NB4 (cell line): Measurements from ENCODE around the gene TNKS2.

Source experiments
- DNase-seq: peaks from one replicate; pipeline ENCODE4 v3.0.0; 2010; ENCODE audit warnings: low read depth
- H3K4me3 ChIP-seq: one replicate; pipeline ENCODE4 v1.5.1; 2011; ENCODE audit warnings: mild to moderate bottlenecking, low read depth, low read length, moderate library complexity
- CTCF ChIP-seq: IDR thresholded peaks from one replicate; pipeline ENCODE4 v1.5.1; 2012; ENCODE audit warnings: low read depth, low read length
- MAX ChIP-seq: IDR thresholded peaks from 2 replicates; pipeline ENCODE4 v1.6.1; 2011; ENCODE audit warnings: low read depth, low read length
- MYC ChIP-seq: IDR thresholded peaks from 2 replicates; pipeline ENCODE4 v1.6.1; 2011; ENCODE audit warnings: low read depth, low read length
- POLR2A ChIP-seq: IDR thresholded peaks from 2 replicates; pipeline ENCODE4 v1.6.1; 2011; ENCODE audit warnings: mild to moderate bottlenecking; ENCODE audit not compliant: insufficient read length; ENCODE audit errors: extremely low read depth

Gene TNKS2

DNA sequence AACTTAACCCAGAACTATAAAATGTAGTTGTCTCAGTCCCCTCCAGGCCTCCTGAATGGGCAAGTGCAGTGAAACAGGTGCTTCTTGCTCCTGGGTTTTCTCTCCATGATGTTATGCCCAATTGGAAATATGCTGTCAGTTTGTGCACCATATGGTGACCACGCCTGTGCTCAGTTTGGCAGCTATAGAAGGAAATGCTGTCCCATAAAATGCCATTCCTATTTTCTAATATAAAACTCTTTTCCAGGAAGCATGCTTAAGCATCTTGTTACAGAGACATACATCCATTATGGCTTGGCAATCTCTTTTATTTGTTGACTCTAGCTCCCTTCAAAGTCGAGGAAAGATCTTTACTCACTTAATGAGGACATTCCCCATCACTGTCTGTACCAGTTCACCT, 65.9 kb downstream of the TNKS2 start:
- TF ChIP-seq MAX (no peak), MYC (no peak), POLR2A (no peak), CTCF (no peak)
- no peak overlapping the region for H3K4me3 ChIP-seq
- no peak for DNase-seq

DNA sequence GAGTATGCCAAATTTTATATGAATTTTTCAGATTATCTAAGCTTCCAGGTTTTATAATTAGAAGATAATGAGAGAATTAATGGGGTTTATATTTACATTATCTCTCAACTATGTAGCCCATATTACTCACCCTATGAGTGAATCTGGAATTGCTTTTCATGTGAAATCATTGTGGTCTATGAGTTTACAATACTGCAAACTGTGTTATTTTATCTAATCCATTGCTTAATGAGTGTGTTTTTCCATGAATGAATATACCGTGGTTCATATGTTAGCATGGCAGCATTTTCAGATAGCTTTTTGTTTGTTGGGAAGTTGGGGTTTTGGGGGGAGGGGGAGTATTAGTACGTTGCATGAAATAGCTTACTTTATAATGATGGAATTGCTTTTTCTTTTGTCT, 66.5 kb downstream of the TNKS2 start:
- no peak for TF ChIP-seq MAX
- TF ChIP-seq MYC, result no peak
- no peak for TF ChIP-seq POLR2A
- TF ChIP-seq CTCF, result no peak
- no peak for DNase-seq

DNA sequence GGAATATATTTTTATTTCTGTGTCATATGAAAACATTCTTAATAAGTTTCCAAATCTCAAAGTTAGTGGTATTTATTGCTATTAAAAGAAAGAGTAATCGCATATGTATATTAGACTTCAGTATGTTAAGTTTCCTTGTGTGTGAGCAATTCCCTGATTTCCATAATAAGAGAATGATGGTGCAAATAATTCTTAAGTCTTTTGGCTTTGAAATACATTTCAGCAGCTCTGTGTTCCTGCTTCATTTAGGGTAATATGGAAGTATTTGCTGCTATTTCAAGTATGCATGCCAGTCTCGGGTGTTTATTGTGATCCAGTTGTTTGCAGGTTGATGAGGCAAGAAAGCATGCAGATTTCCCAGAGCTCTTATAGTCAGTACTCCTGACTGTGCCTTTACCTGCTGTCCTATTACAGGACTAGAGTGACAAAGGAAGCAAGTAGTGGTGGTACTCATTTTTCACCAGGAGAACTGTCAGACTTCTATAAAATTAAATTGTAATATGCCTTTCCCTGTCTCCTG, 67.4 kb downstream of the TNKS2 start:
- no peak for DNase-seq
- TF ChIP-seq MYC (no peak), POLR2A (no peak), MAX (no peak), CTCF (no peak)
- no peak overlapping the region for H3K4me3 ChIP-seq

More for the DNA sequence above, 66.5 kb downstream of the TNKS2 start:
- no peak overlapping the region for H3K4me3 ChIP-seq

DNA sequence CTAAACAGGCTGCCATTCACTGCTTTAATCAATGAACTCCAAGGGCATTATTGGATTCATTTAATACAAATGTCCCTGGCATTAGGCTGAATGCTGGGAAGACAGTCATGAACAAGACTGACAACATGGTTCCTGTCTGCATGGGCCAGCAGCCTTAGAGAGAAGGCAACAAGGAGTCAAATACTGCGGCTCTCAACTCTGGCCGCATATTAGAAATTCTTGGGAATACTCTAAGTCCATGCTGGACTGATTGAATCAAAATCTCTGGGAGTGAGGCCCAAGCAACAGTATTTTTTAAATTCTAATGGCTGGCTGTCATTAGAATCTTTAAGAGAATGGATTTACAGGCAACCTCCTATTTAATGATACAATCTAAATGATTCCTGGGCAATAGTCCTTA, 76.9 kb downstream of the TNKS2 start:
- H3K4me3 ChIP-seq, result no peak overlapping the region
- DNase-seq, result no peak
- TF ChIP-seq CTCF, result no peak
- no peak for TF ChIP-seq POLR2A
- no peak for TF ChIP-seq MYC

GRCh38 chr10:91875779-91876178, 77.6 kb downstream of the TNKS2 start:
- no peak for TF ChIP-seq POLR2A
- TF ChIP-seq CTCF, result no peak
- no peak for TF ChIP-seq MYC
- TF ChIP-seq MAX, result no peak
- no peak overlapping the region for H3K4me3 ChIP-seq
- no peak for DNase-seq

GRCh38 chr10:91879515-91880170, 81.4 kb downstream of the TNKS2 start:
- no peak overlapping the region for H3K4me3 ChIP-seq
- DNase-seq, result no peak
- no peak for TF ChIP-seq CTCF
